HEK293 (cell line): ENCODE data around the gene CTBP1.

Source experiments
- CTCF ChIA-PET: fragments of 350-600 bp; formaldehyde crosslinking; extraction: SDS; loops from one replicate; lab custom pipeline; 2021; ENCODE audit warnings: antibody characterized with exemption; lab: Yijun Ruan, JAX
- POLR2A ChIA-PET: fragments of 300-600 bp; formaldehyde crosslinking; extraction: SDS; loops from one replicate; lab custom pipeline; 2020; ENCODE audit warnings: antibody characterized with exemption, inconsistent platforms; lab: Yijun Ruan, JAX
- H3K27ac ChIP-seq: fragments of 200-500 bp; sonication (Bioruptor generic); 2 replicates; pipeline ENCODE4 v1.5.1; 2014; ENCODE audit warnings: low read depth, low read length, control low read depth, inconsistent platforms; ENCODE audit errors: extremely low read depth
- H3K36me3 ChIP-seq, 2 experiments: fragments of 200-500 bp in 1 of 2; sonication (Bioruptor generic) in 1 of 2; 1 replicate in 1 of 2; 2 replicates in 1 of 2; pipeline ENCODE4 v1.5.1; 2014 to 2017; ENCODE audit warnings: inconsistent platforms in 2 of 2, low read length in 2 of 2; ENCODE audit not compliant: control insufficient read depth in 2 of 2, insufficient read depth in 1 of 2
- H3K4me1 ChIP-seq: fragments of 200-500 bp; sonication (Bioruptor generic); 2 replicates; pipeline ENCODE4 v1.5.1; 2014; ENCODE audit warnings: mild to moderate bottlenecking, low read length, inconsistent platforms; ENCODE audit not compliant: control insufficient read depth, insufficient read depth
- H3K4me3 ChIP-seq: 2 replicates; pipeline ENCODE4 v1.5.1; 2011; ENCODE audit warnings: low read depth, mild to moderate bottlenecking, control low read depth, low read length, moderate library complexity
- H3K9me3 ChIP-seq: fragments of 200-500 bp; sonication (Bioruptor generic); 2 replicates; pipeline ENCODE4 v1.5.1; 2014; ENCODE audit warnings: low read depth, low read length, inconsistent platforms; ENCODE audit not compliant: control insufficient read depth, insufficient read depth
- GLI2 ChIP-seq: fragments of 450-650 bp; formaldehyde crosslinking; IDR thresholded peaks from 2 replicates; pipeline ENCODE4; 2017; ENCODE audit warnings: missing biosample characterization, missing genetic modification characterization, low read depth, borderline replicate concordance
- HOXA7 ChIP-seq: sonication (generic); formaldehyde crosslinking; IDR thresholded peaks from 2 replicates; pipeline ENCODE4 v1.8.1; 2022; ENCODE audit warnings: missing genetic modification reagents, borderline replicate concordance
- IKZF3 ChIP-seq: fragments of 450-650 bp; IDR thresholded peaks from 2 replicates; pipeline ENCODE4 v1.5.0; 2018; ENCODE audit warnings: missing biosample characterization, mild to moderate bottlenecking, missing genetic modification characterization, moderate library complexity
- KLF1 ChIP-seq: fragments of 450-650 bp; formaldehyde crosslinking; IDR thresholded peaks from 2 replicates; pipeline ENCODE4 v1.5.1; 2016; ENCODE audit warnings: missing biosample characterization, missing genetic modification characterization
- PBX3 ChIP-seq: sonication (generic); formaldehyde crosslinking; IDR thresholded peaks from 2 replicates; pipeline ENCODE4 v1.8.1; 2022; ENCODE audit warnings: mild to moderate bottlenecking, moderate library complexity, missing genetic modification reagents
- PRDM1 ChIP-seq: fragments of 450-650 bp; formaldehyde crosslinking; IDR thresholded peaks from 2 replicates; pipeline ENCODE4; 2016; ENCODE audit warnings: missing biosample characterization, missing genetic modification characterization
- SETDB1 ChIP-seq: IDR thresholded peaks from one replicate; pipeline ENCODE4 v1.6.1; 2017; ENCODE audit warnings: mild to moderate bottlenecking, low read length, moderate library complexity, mixed read lengths; ENCODE audit not compliant: insufficient read length
- SP3 ChIP-seq: fragments of 450-650 bp; formaldehyde crosslinking; IDR thresholded peaks from 2 replicates; pipeline ENCODE4 v1.5.1; 2016; ENCODE audit warnings: missing biosample characterization, missing genetic modification characterization
- WT1 ChIP-seq: fragments of 450-650 bp; formaldehyde crosslinking; IDR thresholded peaks from 2 replicates; pipeline ENCODE4 v1.5.1; 2016; ENCODE audit warnings: missing biosample characterization, missing genetic modification characterization
- ZNF174 ChIP-seq: fragments of 450-650 bp; formaldehyde crosslinking; IDR thresholded peaks from 2 replicates; pipeline ENCODE4 v1.5.0; 2017; ENCODE audit warnings: missing biosample characterization, mild to moderate bottlenecking, missing genetic modification characterization
- ZNF184 ChIP-seq: fragments of 450-650 bp; IDR thresholded peaks from 2 replicates; pipeline ENCODE4 v1.5.1; 2018; ENCODE audit warnings: missing biosample characterization, mild to moderate bottlenecking, missing genetic modification characterization
- ZNF341 ChIP-seq: fragments of 450-650 bp; formaldehyde crosslinking; IDR thresholded peaks from 2 replicates; pipeline ENCODE4; 2016; ENCODE audit warnings: low read depth, missing biosample characterization, missing genetic modification characterization
- ZNF521 ChIP-seq: fragments of 450-650 bp; formaldehyde crosslinking; IDR thresholded peaks from 2 replicates; pipeline ENCODE4 v1.5.1; 2017; ENCODE audit warnings: missing biosample characterization, mild to moderate bottlenecking, missing genetic modification characterization
- ZNF548 ChIP-seq: fragments of 450-650 bp; formaldehyde crosslinking; IDR thresholded peaks from 2 replicates; pipeline ENCODE4 v1.5.1; 2016; ENCODE audit warnings: missing biosample characterization, missing genetic modification characterization
- ZNF549 ChIP-seq: fragments of 450-650 bp; IDR thresholded peaks from 2 replicates; pipeline ENCODE4 v1.5.1; 2018; ENCODE audit warnings: missing biosample characterization, missing genetic modification characterization, mild to moderate bottlenecking, inconsistent platforms, moderate library complexity
- ZNF596 ChIP-seq: fragments of 450-650 bp; IDR thresholded peaks from 2 replicates; pipeline ENCODE4 v1.5.0; 2018; ENCODE audit warnings: missing biosample characterization, mild to moderate bottlenecking, missing genetic modification characterization, moderate library complexity
- ZSCAN4 ChIP-seq: fragments of 450-650 bp; formaldehyde crosslinking; IDR thresholded peaks from 2 replicates; pipeline ENCODE4 v1.5.1; 2017; ENCODE audit warnings: missing biosample characterization, missing genetic modification characterization
- TF ChIP-seq, protein P1 (sequence below): fragments of 450-650 bp; formaldehyde crosslinking; IDR thresholded peaks from 2 replicates; pipeline ENCODE4 v1.5.1; 2016; ENCODE audit warnings: missing biosample characterization, missing genetic modification characterization

Gene CTBP1

GRCh38 chr4:1245481-1246051, 3.4 kb downstream of the CTBP1 start:
- ChIA-PET CTCF (no interaction called here), POLR2A (no interaction called here)
- TF ChIP-seq, protein P1, sequence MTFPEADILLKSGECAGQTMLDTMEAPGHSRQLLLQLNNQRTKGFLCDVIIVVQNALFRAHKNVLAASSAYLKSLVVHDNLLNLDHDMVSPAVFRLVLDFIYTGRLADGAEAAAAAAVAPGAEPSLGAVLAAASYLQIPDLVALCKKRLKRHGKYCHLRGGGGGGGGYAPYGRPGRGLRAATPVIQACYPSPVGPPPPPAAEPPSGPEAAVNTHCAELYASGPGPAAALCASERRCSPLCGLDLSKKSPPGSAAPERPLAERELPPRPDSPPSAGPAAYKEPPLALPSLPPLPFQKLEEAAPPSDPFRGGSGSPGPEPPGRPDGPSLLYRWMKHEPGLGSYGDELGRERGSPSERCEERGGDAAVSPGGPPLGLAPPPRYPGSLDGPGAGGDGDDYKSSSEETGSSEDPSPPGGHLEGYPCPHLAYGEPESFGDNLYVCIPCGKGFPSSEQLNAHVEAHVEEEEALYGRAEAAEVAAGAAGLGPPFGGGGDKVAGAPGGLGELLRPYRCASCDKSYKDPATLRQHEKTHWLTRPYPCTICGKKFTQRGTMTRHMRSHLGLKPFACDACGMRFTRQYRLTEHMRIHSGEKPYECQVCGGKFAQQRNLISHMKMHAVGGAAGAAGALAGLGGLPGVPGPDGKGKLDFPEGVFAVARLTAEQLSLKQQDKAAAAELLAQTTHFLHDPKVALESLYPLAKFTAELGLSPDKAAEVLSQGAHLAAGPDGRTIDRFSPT = peak; percentile 100
- TF ChIP-seq ZNF548 (tag by site-specific recombination) = no peak
- TF ChIP-seq, all 188 proteins: peak for 1
- H3K27ac ChIP-seq = no peak overlapping the region
- no peaks in the 10 kb centered on the region for H3K9me3 ChIP-seq
- H3K4me3 ChIP-seq = no peak overlapping the region
- H3K4me1 ChIP-seq = no peaks in the 10 kb centered on the region; the same call in 1 of the 2 replicates
- peaks cover 0 to 36% of the 10 kb centered on the region in 2 experiments; a peak in 1 of 3 replicates for H3K36me3 ChIP-seq

- TF ChIP-seq ZNF174 (tag by site-specific recombination) (no peak), WT1 (tag by site-specific recombination) (no peak), SETDB1 (no peak), ZNF341 (tag by site-specific recombination) (no peak), ZSCAN4 (no peak), PBX3 (CRISPR knock-in tag) (no peak), ZNF549 (tag by site-specific recombination) (no peak), HOXA7 (no peak), GLI2 (tag by site-specific recombination) (no peak), SP3 (tag by site-specific recombination) (no peak), KLF1 (tag by site-specific recombination) (no peak), ZNF521 (tag by site-specific recombination) (no peak), ZNF596 (no peak), PRDM1 (no peak), IKZF3 (tag by site-specific recombination) (no peak), ZNF184 (tag by site-specific recombination) (no peak)
- ChIA-PET CTCF (no interaction called here), POLR2A (no interaction called here)
- Histone ChIP-seq H3K4me3 (no peak overlapping the region), H3K9me3 (no peaks in the 10 kb centered on the region), H3K27ac (no peak overlapping the region), H3K4me1 (no peaks in the 10 kb centered on the region; the same call in 1 of the 2 replicates), H3K36me3 (peaks cover 0 to 36% of the 10 kb centered on the region in 2 experiments; a peak in 1 of 3 replicates)
These were observed 3.9 kb downstream of the CTBP1 start for GRCh38 chr4:1244978-1245471.
